NCI-H2029 (cell line): Measurements from ENCODE around the gene LMNA.
"Not testable (repeated sequence)": the region's sequence is repeated elsewhere in the genome, so short reads cannot be mapped to it uniquely, and the experiment has no call there.

Source experiments
- DNase-seq: peaks from one replicate; lab custom pipeline; 2025; lab: John Stamatoyannopoulos, UW

LMNA gene

DNA sequence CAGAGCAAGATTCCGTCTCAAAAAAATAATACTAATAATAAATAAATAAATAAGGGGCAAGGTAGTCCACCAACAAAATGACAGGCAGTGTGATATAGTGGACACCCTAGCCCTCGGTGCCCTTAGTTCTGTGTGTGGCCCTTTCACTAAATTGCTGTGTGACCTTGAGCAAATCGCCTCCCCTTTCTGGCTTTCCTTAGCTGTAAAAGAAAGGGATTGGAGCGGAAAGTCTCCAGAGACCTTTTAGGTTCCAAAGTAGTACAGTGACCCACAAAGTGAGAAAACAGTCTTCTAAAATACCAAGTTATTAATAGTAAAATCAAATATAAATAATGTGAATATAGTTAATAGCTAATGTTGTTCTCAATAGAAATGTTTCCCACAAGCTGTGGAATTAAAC is 7.6 kb downstream of the LMNA start:
- DNase-seq: no peak

DNA sequence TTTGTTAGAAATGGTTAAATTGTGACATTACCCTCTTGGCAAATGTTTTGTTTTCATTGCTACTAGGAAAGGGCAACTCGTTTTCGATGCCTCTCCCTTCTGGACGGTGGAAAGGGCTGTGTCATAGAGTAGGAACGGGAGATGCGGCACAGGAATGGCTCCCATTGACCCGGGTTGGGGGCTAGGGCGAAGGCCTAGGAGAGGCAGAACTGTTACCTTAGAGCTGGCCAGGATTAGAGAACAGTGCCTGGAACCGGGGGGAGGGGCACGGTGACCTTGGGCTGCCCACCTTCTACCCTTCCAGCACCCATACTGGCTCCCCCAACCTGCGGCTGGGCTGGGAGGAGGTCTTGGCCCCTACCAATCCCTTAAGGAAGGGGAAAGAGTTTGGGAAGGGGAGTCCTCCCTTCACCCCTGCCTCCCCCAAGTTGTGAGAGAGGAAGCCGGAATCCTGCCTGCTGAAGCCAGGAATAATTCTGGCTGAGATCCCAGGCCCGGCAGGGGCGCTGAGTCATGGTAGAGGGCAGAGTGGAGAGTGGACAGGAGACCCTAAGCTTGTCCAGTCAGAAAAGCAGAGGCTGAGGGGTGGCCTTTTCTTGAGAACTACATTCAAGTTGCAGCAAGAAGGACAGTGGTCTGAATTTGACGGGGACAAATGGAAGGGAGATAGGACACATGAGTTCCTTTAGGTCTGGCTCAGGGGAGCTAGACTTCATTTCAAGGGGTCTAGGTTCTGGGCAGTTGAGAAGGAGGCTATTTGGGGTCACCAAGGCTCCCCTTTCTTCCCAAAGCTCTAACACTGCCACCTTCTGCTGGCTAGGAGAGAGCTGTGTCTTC is 8.2 kb downstream of the LMNA start:
- no peak for DNase-seq

- peak; percentile 88 for DNase-seq
Observed at GRCh38 chr1:156123356-156124196, 9.1 kb downstream of the LMNA start.

DNA sequence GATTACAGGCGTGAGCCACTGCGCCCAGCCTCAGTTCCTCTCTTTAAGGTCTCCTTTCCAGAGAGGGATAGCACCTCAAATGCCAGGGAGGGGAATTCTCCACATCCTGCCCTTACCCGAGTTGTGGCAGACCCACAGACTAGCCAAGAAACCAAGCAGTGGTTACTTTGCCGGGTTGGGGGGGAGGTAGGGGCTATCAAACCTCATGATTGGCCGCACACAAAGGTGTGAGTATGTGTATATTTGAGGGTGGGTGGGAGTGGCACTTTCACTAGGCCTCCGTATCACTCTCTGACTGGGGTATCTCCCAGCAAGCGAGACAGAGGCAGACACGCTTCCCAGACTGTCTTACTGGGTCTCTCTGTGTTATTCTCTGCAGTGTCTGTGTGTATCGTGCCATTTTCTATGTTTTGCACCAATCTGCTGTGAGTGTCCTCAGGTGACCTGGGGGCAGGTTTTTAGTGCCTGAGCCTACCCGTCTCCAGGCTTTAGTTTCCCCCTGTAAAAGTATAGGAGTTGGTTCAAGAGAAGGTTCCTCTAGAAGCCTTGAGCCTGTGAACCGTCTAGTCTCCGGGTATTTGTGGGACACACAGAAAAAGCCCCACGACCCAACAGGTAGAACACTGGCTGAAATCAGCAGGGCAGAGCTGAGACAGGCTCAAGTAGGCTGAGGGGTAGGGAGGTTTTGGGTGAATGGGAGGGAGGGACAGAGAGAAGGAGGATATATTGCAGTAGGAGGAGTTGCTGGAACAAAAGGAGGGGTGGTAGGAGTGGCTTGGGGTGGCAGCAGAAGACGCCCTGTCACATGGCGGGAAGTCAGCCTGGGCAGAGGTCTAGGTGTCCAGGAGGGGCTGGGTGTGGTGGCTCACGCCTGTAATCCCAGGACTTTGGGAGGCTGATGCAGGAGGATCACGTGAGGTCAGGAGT is 10.3 kb downstream of the LMNA start:
- DNase-seq: no peak

- DNase-seq: not testable (repeated sequence)
Observed at GRCh38 chr1:156125544-156125943, 11.0 kb downstream of the LMNA start.

DNA sequence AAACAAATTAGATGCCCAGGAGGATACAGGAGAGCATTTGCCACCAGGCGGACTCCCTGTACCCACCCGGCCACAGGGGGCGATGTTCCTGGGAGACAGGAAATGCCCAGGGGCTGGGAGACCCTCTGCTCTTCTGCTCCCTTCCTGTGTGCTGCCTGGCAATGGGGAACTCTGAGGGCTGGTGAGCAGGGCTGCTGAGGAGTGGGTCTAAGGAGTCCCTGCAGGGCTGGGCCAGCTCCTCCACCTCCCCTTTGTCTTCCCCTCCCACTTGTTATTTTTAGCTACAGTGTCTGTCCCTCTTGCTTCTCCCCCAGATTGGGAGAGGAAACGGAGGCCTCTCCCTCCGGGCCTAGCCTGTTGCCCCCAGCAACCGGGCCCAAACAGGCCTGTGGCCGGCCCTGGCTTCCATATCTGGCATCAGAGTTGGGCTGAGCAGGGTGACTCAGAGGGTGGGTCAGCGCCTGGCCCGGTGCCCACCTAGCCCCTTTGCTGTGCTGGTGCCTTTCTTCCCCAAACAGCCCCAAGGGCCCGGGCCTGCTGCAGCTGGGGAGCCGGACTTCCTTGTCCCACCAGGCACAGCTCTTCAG is 11.6 kb downstream of the LMNA start:
- no peak for DNase-seq

- no peak for DNase-seq
Observed at GRCh38 chr1:156126630-156127534, 12.4 kb downstream of the LMNA start.

DNA sequence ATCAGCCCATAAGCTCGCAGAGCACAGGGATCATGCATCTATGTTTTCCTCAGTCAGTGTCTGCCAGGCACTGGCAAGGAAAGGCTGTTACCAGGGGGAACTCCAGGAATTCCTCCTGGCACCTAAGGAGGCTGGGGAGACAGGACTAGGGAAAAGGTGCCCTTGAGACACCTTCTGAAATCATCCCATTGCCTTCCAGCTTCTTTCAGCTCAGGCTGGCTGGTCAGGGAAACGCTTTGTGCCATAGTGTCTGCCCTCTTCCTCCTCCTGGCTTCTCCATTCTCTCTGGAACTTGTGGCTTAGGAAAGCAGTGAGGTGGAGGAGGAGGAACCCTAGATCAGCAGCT is 13.8 kb downstream of the LMNA start:
- no peak for DNase-seq

DNA sequence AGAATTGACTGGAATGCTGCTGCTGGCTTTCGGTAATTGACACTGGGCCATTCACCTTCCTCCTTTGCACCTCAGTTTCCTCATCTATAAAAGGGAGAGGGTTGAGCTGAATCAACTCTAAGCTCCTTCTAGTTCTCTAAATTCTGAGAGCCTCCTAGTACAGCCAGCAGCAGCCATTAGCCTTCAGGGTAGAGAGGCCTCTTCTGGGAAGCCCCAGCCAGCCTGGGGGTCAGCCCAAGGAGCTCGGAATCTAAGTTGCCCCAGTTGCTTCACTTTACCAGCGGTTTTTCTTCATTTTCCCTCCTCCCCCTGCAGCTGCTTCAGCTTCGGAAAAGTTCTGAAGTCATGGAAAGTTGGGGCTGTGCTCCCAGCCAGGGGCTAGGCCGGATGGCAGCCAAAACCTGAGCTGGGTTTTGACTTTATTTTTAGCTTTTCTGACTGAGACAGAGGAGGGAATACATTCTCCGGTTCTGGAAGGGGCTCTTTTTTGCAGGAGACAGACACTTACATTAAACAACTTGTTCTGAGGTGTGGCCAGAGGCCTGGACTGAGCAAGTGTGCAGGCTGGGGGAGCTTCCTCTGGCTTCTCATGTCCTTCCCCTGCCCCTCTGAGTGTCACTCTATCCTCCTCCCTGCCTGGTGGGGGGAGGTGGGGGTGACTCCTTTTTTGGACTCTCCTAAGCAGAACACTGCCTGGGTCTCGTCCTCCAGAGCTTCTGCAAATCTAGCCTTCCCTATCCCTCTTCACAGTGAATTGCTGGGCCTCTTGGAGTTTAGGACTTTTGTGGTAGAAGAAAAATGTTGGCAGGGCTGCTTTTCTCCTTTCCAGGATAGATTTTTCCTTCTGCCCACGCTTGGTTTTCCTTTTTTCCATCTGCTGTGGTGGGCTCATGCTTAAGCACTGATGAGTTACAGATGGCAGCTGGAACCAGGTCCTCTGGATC is 14.4 kb downstream of the LMNA start:
- no peak for DNase-seq

- peak; percentile 57 for DNase-seq
Observed at GRCh38 chr1:156129687-156130577, 15.4 kb downstream of the LMNA start.

- no peak for DNase-seq
Observed at GRCh38 chr1:156130578-156130942, 16.0 kb downstream of the LMNA start.

- no peak for DNase-seq
Observed at GRCh38 chr1:156134716-156135435, 20.4 kb downstream of the LMNA start.

- DNase-seq: no peak
Observed at GRCh38 chr1:156135930-156136871, 21.7 kb downstream of the LMNA start.

- DNase-seq: no peak
Observed at GRCh38 chr1:156136970-156137483, 22.5 kb downstream of the LMNA start.

- no peak for DNase-seq
Observed at GRCh38 chr1:156138458-156138867, 24.0 kb downstream of the LMNA start.

DNA sequence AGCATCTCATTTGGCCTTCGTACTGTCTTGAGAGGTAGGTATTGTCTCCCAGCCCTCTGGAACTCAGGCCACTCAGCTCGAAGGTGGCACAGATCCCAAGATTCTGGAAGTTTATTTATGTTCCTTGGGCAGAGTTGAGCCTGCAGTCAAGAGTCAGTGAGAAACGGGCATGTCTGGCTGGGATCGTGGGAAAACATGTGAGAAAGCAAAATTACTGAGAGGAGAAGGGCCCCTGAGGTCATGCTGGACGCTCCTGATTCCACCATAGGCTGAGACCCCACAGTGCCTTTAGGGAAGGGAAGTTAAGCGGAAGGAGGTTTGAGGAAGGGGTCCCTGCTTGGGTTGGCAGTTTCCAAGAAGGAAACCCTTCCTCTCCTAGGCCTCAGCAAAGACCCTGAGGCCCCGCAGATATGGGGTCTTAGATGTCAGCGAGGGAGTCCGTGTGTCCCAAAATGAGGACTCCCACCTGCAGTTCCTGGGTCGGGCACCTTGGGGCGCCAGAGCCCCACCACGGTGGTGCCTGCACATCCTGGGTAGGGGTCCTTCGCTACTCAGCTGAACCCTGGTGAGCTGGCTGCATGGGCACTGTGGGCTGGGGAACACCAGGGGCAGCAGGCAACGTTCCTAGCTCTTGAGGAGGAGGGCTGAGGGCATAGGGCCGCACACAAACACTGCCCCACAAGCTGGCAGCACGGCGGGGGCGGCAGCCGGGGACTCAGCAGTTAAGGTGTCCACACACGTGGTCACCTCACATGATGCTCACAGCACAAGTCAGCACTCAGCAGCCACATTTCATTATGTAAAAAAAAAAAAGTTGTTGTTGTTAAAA is 26.6 kb downstream of the LMNA start:
- no peak for DNase-seq
